Muscle of leg (tissue), 11 donors: ENCODE results near the gene ITIH5. TPM values are rescaled to one million over a fixed set of nuclear protein-coding genes. Genes with fewer than 3 reads are reported as not detected.

ENCODE experiments used
- DNase-seq: peaks from one replicate; pipeline ENCODE4 v3.0.0; 2013
- H3K27ac ChIP-seq: one replicate; pipeline ENCODE4 v1.5.1; 2013; ENCODE audit warnings: mild to moderate bottlenecking, low read length, control low read depth
- H3K27me3 ChIP-seq: one replicate; pipeline ENCODE4 v1.6.1; 2013; ENCODE audit warnings: low read length; ENCODE audit not compliant: control insufficient read depth, insufficient read depth
- H3K36me3 ChIP-seq: one replicate; pipeline ENCODE4 v1.6.1; 2013; ENCODE audit warnings: low read length; ENCODE audit not compliant: control insufficient read depth, insufficient read depth
- H3K4me1 ChIP-seq: one replicate; pipeline ENCODE4 v1.6.1; 2013; ENCODE audit warnings: low read length; ENCODE audit not compliant: control insufficient read depth, insufficient read depth
- H3K4me3 ChIP-seq: one replicate; pipeline ENCODE4 v1.5.1; 2013; ENCODE audit warnings: low read length, control low read depth
- H3K9me3 ChIP-seq: replicated peaks from 2 replicates; pipeline ENCODE4 v1.6.1; 2013; ENCODE audit warnings: low read depth, low read length; ENCODE audit not compliant: control insufficient read depth
- WGBS: methylation state at CpG from one replicate; pipeline ENCODE4 v1.1.5; 2013; ENCODE audit warnings: missing lambda C conversion rate; ENCODE audit not compliant: insufficient coverage; 5-methylcytosine and 5-hydroxymethylcytosine counted together
- polyA plus RNA-seq, 8 donors: library from polyadenylated mRNA; unstranded; fragments of 120-200 nt; gene quantifications; one replicate each; pipeline versions ENCODE4 v1.2.1 to v1.2.3, GENCODE V29; 2013; ENCODE audit warnings: inconsistent platforms in 1 of 8, low replicate concordance in 1 of 8; ENCODE audit not compliant: insufficient read length in 8 of 8, insufficient read depth in 1 of 8
- total RNA-seq: library from RNA; stranded (reverse); fragments of 120-200 nt; gene quantifications from one replicate; pipeline ENCODE4 v1.2.4, GENCODE V29; 2013

Gene ITIH5
- total and polyA plus RNA-seq, 9 donors: 34.2 to 60.2 (median 48.7) TPM

GRCh38 chr10:7635408-7636125, 31.2 kb downstream of the ITIH5 start:
- 100% methylated on average over 4 of the region's 7 CpGs for WGBS
- H3K27ac ChIP-seq: no peak overlapping the region

GRCh38 chr10:7634142-7634894, 32.4 kb downstream of the ITIH5 start:
- WGBS: 35% methylated on average over 7 of the region's 10 CpGs
- peak overlapping the region; percentile 23 for H3K27ac ChIP-seq
- no peaks in the 10 kb centered on the region for H3K27me3 ChIP-seq
- peaks cover 13% of the 10 kb centered on the region for H3K36me3 ChIP-seq
- no peaks in the 10 kb centered on the region for H3K9me3 ChIP-seq
- no peak overlapping the region for H3K4me3 ChIP-seq
- DNase-seq: peak; percentile 94
- H3K4me1 ChIP-seq: no peaks in the 10 kb centered on the region

More at GRCh38 chr10:7635408-7636125, 31.2 kb downstream of the ITIH5 start:
- Histone ChIP-seq H3K4me1 (no peaks in the 10 kb centered on the region), H3K9me3 (no peaks in the 10 kb centered on the region), H3K27me3 (no peaks in the 10 kb centered on the region), H3K36me3 (peaks cover 14% of the 10 kb centered on the region), H3K4me3 (no peak overlapping the region)
- no peak for DNase-seq

GRCh38 chr10:7626283-7626682, 40.5 kb downstream of the ITIH5 start:
- H3K27ac ChIP-seq: peak overlapping the region; percentile 51
- DNase-seq: peak; percentile 26
- H3K9me3 ChIP-seq: no peaks in the 10 kb centered on the region

GRCh38 chr10:7625836-7626235, 40.9 kb downstream of the ITIH5 start:
- peaks cover 5% of the 10 kb centered on the region for H3K4me1 ChIP-seq
- peak overlapping the region; percentile 51 for H3K27ac ChIP-seq
- 24% methylated on average over 3 of the region's 7 CpGs for WGBS
- H3K36me3 ChIP-seq: no peaks in the 10 kb centered on the region
- H3K4me3 ChIP-seq: no peak overlapping the region
- no peaks in the 10 kb centered on the region for H3K9me3 ChIP-seq
- H3K27me3 ChIP-seq: no peaks in the 10 kb centered on the region
- peak; percentile 69 for DNase-seq

More at GRCh38 chr10:7626283-7626682, 40.5 kb downstream of the ITIH5 start:
- Histone ChIP-seq H3K4me1 (peaks cover 5% of the 10 kb centered on the region), H3K36me3 (no peaks in the 10 kb centered on the region), H3K27me3 (no peaks in the 10 kb centered on the region), H3K4me3 (no peak overlapping the region)
- WGBS: 72% methylated on average over 2 of the region's 10 CpGs

GRCh38 chr10:7625009-7625408, 41.8 kb downstream of the ITIH5 start:
- DNase-seq: no peak
- no peak overlapping the region for H3K27ac ChIP-seq
- H3K9me3 ChIP-seq: no peaks in the 10 kb centered on the region
- H3K4me3 ChIP-seq: no peak overlapping the region
- no peaks in the 10 kb centered on the region for H3K27me3 ChIP-seq
- no peaks in the 10 kb centered on the region for H3K36me3 ChIP-seq
- peaks cover 5% of the 10 kb centered on the region for H3K4me1 ChIP-seq
- WGBS: 100% methylated on average over 1 of the region's 2 CpGs

GRCh38 chr10:7622969-7623368, 43.8 kb downstream of the ITIH5 start:
- no peak overlapping the region for H3K4me3 ChIP-seq
- no CpG with 5 or more reads among the region's 6 CpGs for WGBS
- H3K9me3 ChIP-seq: no peaks in the 10 kb centered on the region
- DNase-seq: peak; percentile 55
- H3K27me3 ChIP-seq: no peaks in the 10 kb centered on the region
- H3K27ac ChIP-seq: no peak overlapping the region
- H3K36me3 ChIP-seq: no peaks in the 10 kb centered on the region
- peaks cover 5% of the 10 kb centered on the region for H3K4me1 ChIP-seq

GRCh38 chr10:7618461-7618860, 48.3 kb downstream of the ITIH5 start:
- Histone ChIP-seq H3K27me3 (no peaks in the 10 kb centered on the region), H3K4me3 (no peak overlapping the region), H3K27ac (no peak overlapping the region), H3K9me3 (no peaks in the 10 kb centered on the region), H3K36me3 (peaks cover 3% of the 10 kb centered on the region), H3K4me1 (peaks cover 5% of the 10 kb centered on the region)
- peak; percentile 32 for DNase-seq
- WGBS: 20% methylated on average over 1 of the region's 2 CpGs

GRCh38 chr10:7611909-7612308, 54.9 kb downstream of the ITIH5 start:
- Histone ChIP-seq H3K9me3 (no peaks in the 10 kb centered on the region), H3K27me3 (no peaks in the 10 kb centered on the region), H3K27ac (no peak overlapping the region), H3K4me1 (peaks cover 28% of the 10 kb centered on the region), H3K36me3 (peaks cover 3% of the 10 kb centered on the region), H3K4me3 (no peak overlapping the region)
- no peak for DNase-seq
- WGBS: no CpG with 5 or more reads among the region's 3 CpGs

- peaks cover 29% of the 10 kb centered on the region for H3K4me1 ChIP-seq
- peak overlapping the region; percentile 72 for H3K27ac ChIP-seq
- 31% methylated on average over 5 of the region's 7 CpGs for WGBS
- peak; percentile 92 for DNase-seq
- no peaks in the 10 kb centered on the region for H3K27me3 ChIP-seq
- no peak overlapping the region for H3K4me3 ChIP-seq
- H3K9me3 ChIP-seq: no peaks in the 10 kb centered on the region
- H3K36me3 ChIP-seq: peaks cover 2% of the 10 kb centered on the region
Observed at GRCh38 chr10:7610651-7611389, 55.9 kb downstream of the ITIH5 start.

- peak overlapping the region; percentile 72 for H3K27ac ChIP-seq
- H3K36me3 ChIP-seq: no peaks in the 10 kb centered on the region
- peak; percentile 45 for DNase-seq
- 33% methylated on average over 1 of the region's 3 CpGs for WGBS
- H3K4me1 ChIP-seq: peaks cover 36% of the 10 kb centered on the region
- no peaks in the 10 kb centered on the region for H3K27me3 ChIP-seq
- H3K4me3 ChIP-seq: no peak overlapping the region
- H3K9me3 ChIP-seq: no peaks in the 10 kb centered on the region
Observed at GRCh38 chr10:7610026-7610425, 56.7 kb downstream of the ITIH5 start.
